IMR-90 (cell line): ENCODE measurements around the gene TTC23. TPM values are rescaled to one million over a fixed set of nuclear protein-coding genes. Genes with fewer than 3 reads are reported as not detected.

Experiments used
- ATAC-seq: fragments of 200-7000 bp; cut with Tn5 transposase; 2 replicates; pipeline ENCODE4 v1.9.1; 2020; ENCODE audit warnings: low read depth, mild to moderate bottlenecking, moderate library complexity
- BruUV-seq: library from RNA; stranded (reverse); fragments of 400-500 nt; replicated peaks from 2 replicates; lab custom pipeline; 2021; lab: Mats Ljungman, UMichigan
- CTCF ChIA-PET: fragments of 300-600 bp; formaldehyde crosslinking; extraction: SDS; loops from one replicate; lab custom pipeline; 2021; ENCODE audit warnings: antibody characterized with exemption; lab: Yijun Ruan, JAX
- POLR2A ChIA-PET: fragments of 300-600 bp; sonication (Branson Sonifier 250); formaldehyde crosslinking; loops from one replicate; lab custom pipeline; 2022; ENCODE audit warnings: antibody characterized with exemption; ENCODE audit not compliant: unreplicated experiment; lab: Charles Lee
- DNase-seq: peaks from one replicate; pipeline ENCODE4 v3.0.0; 2013
- H2AFZ ChIP-seq: replicated peaks from 2 replicates; pipeline ENCODE3; 2013; ENCODE audit warnings: low read length, mild to moderate bottlenecking; ENCODE audit not compliant: poor library complexity
- H2AK5ac ChIP-seq: 2 replicates; pipeline ENCODE4 v1.6.1; 2013; ENCODE audit warnings: low read depth, low read length, inconsistent platforms
- H2AK9ac ChIP-seq: replicated peaks from 2 replicates; pipeline ENCODE3; 2013; ENCODE audit warnings: mild to moderate bottlenecking, low read depth, low read length, moderate library complexity; ENCODE audit not compliant: poor library complexity
- H2BK120ac ChIP-seq: 2 replicates; pipeline ENCODE4 v1.6.1; 2013; ENCODE audit warnings: low read depth, low read length, inconsistent platforms
- H2BK15ac ChIP-seq: 3 replicates; pipeline ENCODE4 v1.6.1; 2013; ENCODE audit warnings: low read depth, low read length, inconsistent platforms
- H2BK20ac ChIP-seq: 2 replicates; pipeline ENCODE4 v1.6.1; 2013; ENCODE audit warnings: low read depth, mild to moderate bottlenecking, inconsistent platforms, low read length, moderate library complexity
- H2BK5ac ChIP-seq: 2 replicates; pipeline ENCODE4 v1.6.1; 2013; ENCODE audit warnings: mild to moderate bottlenecking, low read depth, low read length, inconsistent platforms; ENCODE audit not compliant: poor library complexity, severe bottlenecking
- H3K14ac ChIP-seq: replicated peaks from 2 replicates; pipeline ENCODE4 v1.6.1; 2013; ENCODE audit warnings: low read depth, low read length, inconsistent platforms
- H3K18ac ChIP-seq: 2 replicates; pipeline ENCODE4 v1.6.1; 2013; ENCODE audit warnings: low read depth, low read length, control low read depth
- H3K23ac ChIP-seq: 2 replicates; pipeline ENCODE4 v1.6.1; 2013; ENCODE audit warnings: low read depth, low read length, inconsistent platforms
- H3K27ac ChIP-seq: 2 replicates; pipeline ENCODE4 v1.5.1; 2013; ENCODE audit warnings: mild to moderate bottlenecking, control low read depth, low read length; ENCODE audit not compliant: insufficient read depth
- H3K27me3 ChIP-seq: 2 replicates; pipeline ENCODE4 v1.6.1; 2013; ENCODE audit warnings: low read length; ENCODE audit not compliant: control insufficient read depth, insufficient read depth
- H3K36me3 ChIP-seq: 2 replicates; pipeline ENCODE4 v1.6.1; 2013; ENCODE audit warnings: low read length, mixed read lengths; ENCODE audit not compliant: control insufficient read depth, insufficient read depth
- H3K4ac ChIP-seq: 2 replicates; pipeline ENCODE4 v1.6.1; 2013; ENCODE audit warnings: low read depth, low read length, inconsistent platforms
- H3K4me1 ChIP-seq: 2 replicates; pipeline ENCODE4 v1.6.1; 2013; ENCODE audit warnings: low read length, mixed read lengths; ENCODE audit not compliant: control insufficient read depth, insufficient read depth
- H3K4me2 ChIP-seq: 2 replicates; pipeline ENCODE4 v1.6.1; 2013; ENCODE audit warnings: low read depth, mild to moderate bottlenecking, control low read depth, low read length, moderate library complexity
- H3K4me3 ChIP-seq: 2 replicates; pipeline ENCODE4 v1.5.1; 2013; ENCODE audit warnings: low read depth, mild to moderate bottlenecking, control low read depth, low read length, moderate library complexity; ENCODE audit not compliant: insufficient read depth
- H3K56ac ChIP-seq: 2 replicates; pipeline ENCODE4 v1.6.1; 2013; ENCODE audit warnings: low read length, inconsistent platforms; ENCODE audit not compliant: insufficient read depth; ENCODE audit errors: extremely low read depth
- H3K79me1 ChIP-seq, 2 experiments: 2 replicates each; pipeline ENCODE4 v1.6.1; 2013; ENCODE audit warnings: low read length in 2 of 2, inconsistent platforms in 1 of 2, low read depth in 1 of 2
- H3K9ac ChIP-seq: 2 replicates; pipeline ENCODE4 v1.6.1; 2013; ENCODE audit warnings: low read depth, low read length, control low read depth
- H3K9me1 ChIP-seq: 2 replicates; pipeline ENCODE4 v1.6.1; 2013; ENCODE audit warnings: low read length, inconsistent platforms; ENCODE audit not compliant: insufficient read depth
- H3K9me3 ChIP-seq: 2 replicates; pipeline ENCODE4 v1.6.1; 2013; ENCODE audit warnings: low read length; ENCODE audit not compliant: control insufficient read depth, insufficient read depth
- H4K20me1 ChIP-seq: 2 replicates; pipeline ENCODE4 v1.6.1; 2013; ENCODE audit warnings: low read length, inconsistent platforms; ENCODE audit not compliant: insufficient read depth
- H4K5ac ChIP-seq: 2 replicates; pipeline ENCODE4 v1.6.1; 2013; ENCODE audit warnings: mild to moderate bottlenecking, low read depth, low read length, control low read depth
- H4K8ac ChIP-seq, 2 experiments: 2 replicates each; pipeline ENCODE4 v1.6.1; 2013; ENCODE audit warnings: low read depth in 2 of 2, low read length in 2 of 2, control low read depth in 1 of 2, inconsistent platforms in 1 of 2
- H4K91ac ChIP-seq: 2 replicates; pipeline ENCODE4 v1.6.1; 2013; ENCODE audit warnings: low read depth, low read length, inconsistent platforms; ENCODE audit not compliant: insufficient read depth
- BHLHE40 ChIP-seq: fragments of 150-350 bp; IDR thresholded peaks from 2 replicates; pipeline ENCODE4 v1.6.1; 2016; ENCODE audit warnings: mild to moderate bottlenecking, low read depth, low read length
- ELK1 ChIP-seq: fragments of 150-350 bp; IDR thresholded peaks from 2 replicates; pipeline ENCODE4 v1.6.1; 2016; ENCODE audit warnings: low read depth, mild to moderate bottlenecking, low read length, moderate library complexity, borderline replicate concordance
- NFE2L2 ChIP-seq: fragments of 150-350 bp; IDR thresholded peaks from 2 replicates; pipeline ENCODE4 v1.6.1; 2016; ENCODE audit warnings: low read depth, mild to moderate bottlenecking, low read length
- RAD21 ChIP-seq: IDR thresholded peaks from 2 replicates; pipeline ENCODE4 v1.6.1; 2012; ENCODE audit warnings: low read length, improper control_type of control experiment
- RFX5 ChIP-seq: IDR thresholded peaks from 2 replicates; pipeline ENCODE4 v1.8.0; 2012; ENCODE audit warnings: low read depth, mild to moderate bottlenecking, low read length, moderate library complexity
- SMC3 ChIP-seq: fragments of 150-350 bp; IDR thresholded peaks from 2 replicates; pipeline ENCODE4 v1.6.1; 2016; ENCODE audit warnings: low read depth, mild to moderate bottlenecking, antibody characterized with exemption, low read length, moderate library complexity
- WGBS, 2 experiments: methylation state at CpG; one replicate each; pipeline versions ENCODE4 v1.1.5 to v1.1.7; 2013; ENCODE audit warnings: missing lambda C conversion rate in 2 of 2; ENCODE audit not compliant: insufficient read length in 1 of 2; ENCODE audit errors: extremely low coverage in 2 of 2; 5-methylcytosine and 5-hydroxymethylcytosine counted together
- dilution Hi-C: fragments of 300-500 bp; cut with HindIII; formaldehyde crosslinking; loops from one replicate; pipeline ENCODE4 v1.14.3; 2018; ENCODE audit warnings: low sequenced_read_pairs; ENCODE audit not compliant: unreplicated experiment
- in situ Hi-C: fragments of 300-500 bp; cut with MboI; formaldehyde crosslinking; loops from 3 replicates; pipeline ENCODE4 v1.14.3; 2019; ENCODE audit warnings: low sequenced_read_pairs, inconsistent platforms, mixed read lengths
- intact Hi-C: fragments of 100-400 bp; cut with micrococcal nuclease; formaldehyde crosslinking; loops from 2 replicates; pipeline ENCODE4 v1.10.0; 2022
- polyA plus RNA-seq, 3 experiments: library from polyadenylated mRNA; depleted of rRNA; stranded (reverse); fragments of >200 nt; gene quantifications; 2 replicates each; pipeline ENCODE4 v1.2.3, GENCODE V29; 2012; ENCODE audit warnings: low replicate concordance in 1 of 3
- total RNA-seq: library from RNA; depleted of rRNA; stranded (reverse); fragments of >200 nt; gene quantifications from 2 replicates; pipeline ENCODE4 v1.2.3, GENCODE V29; 2012

The TTC23 gene
- total and polyA plus RNA-seq, 2 of the 4 experiments (the other 2 are of a cell fraction): 7.8 to 29.8 TPM

GRCh38 chr15:99275525-99276128, 26.2 kb upstream of the TTC23 start:
- Histone ChIP-seq H3K9me3 (no peaks in the 10 kb centered on the region), H4K20me1 (no peaks in the 10 kb centered on the region), H3K18ac (no peak overlapping the region), H2BK120ac (no peak overlapping the region), H3K27ac (no peak overlapping the region), H4K8ac (no peak overlapping the region), H2BK5ac (no peak overlapping the region), H2BK20ac (no peak overlapping the region), H4K5ac (no peak overlapping the region), H3K4me1 (no peaks in the 10 kb centered on the region), H4K91ac (no peak overlapping the region), H2BK15ac (no peak overlapping the region), H3K4ac (no peak overlapping the region), H3K14ac (no peak overlapping the region), H3K23ac (no peak overlapping the region), H3K4me2 (no peak overlapping the region), H3K9ac (no peak overlapping the region), H3K27me3 (no peaks in the 10 kb centered on the region), H2AK9ac (no peak overlapping the region), H3K36me3 (no peaks in the 10 kb centered on the region), H3K9me1 (no peaks in the 10 kb centered on the region), H2AK5ac (no peak overlapping the region), H3K4me3 (no peak overlapping the region), H3K56ac (no peak overlapping the region), H3K79me1 (no peaks in the 10 kb centered on the region; a peak in 1 of 4 replicates), H2AFZ (no peak overlapping the region)
- DNase-seq (no peak), ATAC-seq (no peak)
- WGBS, 2 experiments: no CpG with 5 or more reads among the region's 9 CpGs
- CTCF ChIA-PET: interaction anchor here (6.1 kb wide), 1 partner anchor 427 kb away, joined by 34 read pairs; no protein-coding TSS in a partner anchor
- POLR2A ChIA-PET: interaction anchor here (1.5 kb wide), 1 partner anchor 453 kb away, joined by 3 read pairs; no protein-coding TSS in a partner anchor
- intact Hi-C loops (loop anchor here (10.0 kb wide), 1 partner anchor 859 kb away; no protein-coding TSS in a partner anchor), in situ Hi-C loops (no loop called here), dilution Hi-C loops (no loop called here)
- TF ChIP-seq RFX5 (no peak), SMC3 (no peak), RAD21 (no peak), ELK1 (no peak), BHLHE40 (no peak), NFE2L2 (no peak)
- BruUV-seq: no TSS peak
